GM03348 (cell line): Measurements from ENCODE around the gene SUPT20H.

Experiments used
- DNase-seq: peaks from one replicate; pipeline ENCODE4 v3.0.0; 2012; ENCODE audit warnings: low spot score

Gene SUPT20H

DNA sequence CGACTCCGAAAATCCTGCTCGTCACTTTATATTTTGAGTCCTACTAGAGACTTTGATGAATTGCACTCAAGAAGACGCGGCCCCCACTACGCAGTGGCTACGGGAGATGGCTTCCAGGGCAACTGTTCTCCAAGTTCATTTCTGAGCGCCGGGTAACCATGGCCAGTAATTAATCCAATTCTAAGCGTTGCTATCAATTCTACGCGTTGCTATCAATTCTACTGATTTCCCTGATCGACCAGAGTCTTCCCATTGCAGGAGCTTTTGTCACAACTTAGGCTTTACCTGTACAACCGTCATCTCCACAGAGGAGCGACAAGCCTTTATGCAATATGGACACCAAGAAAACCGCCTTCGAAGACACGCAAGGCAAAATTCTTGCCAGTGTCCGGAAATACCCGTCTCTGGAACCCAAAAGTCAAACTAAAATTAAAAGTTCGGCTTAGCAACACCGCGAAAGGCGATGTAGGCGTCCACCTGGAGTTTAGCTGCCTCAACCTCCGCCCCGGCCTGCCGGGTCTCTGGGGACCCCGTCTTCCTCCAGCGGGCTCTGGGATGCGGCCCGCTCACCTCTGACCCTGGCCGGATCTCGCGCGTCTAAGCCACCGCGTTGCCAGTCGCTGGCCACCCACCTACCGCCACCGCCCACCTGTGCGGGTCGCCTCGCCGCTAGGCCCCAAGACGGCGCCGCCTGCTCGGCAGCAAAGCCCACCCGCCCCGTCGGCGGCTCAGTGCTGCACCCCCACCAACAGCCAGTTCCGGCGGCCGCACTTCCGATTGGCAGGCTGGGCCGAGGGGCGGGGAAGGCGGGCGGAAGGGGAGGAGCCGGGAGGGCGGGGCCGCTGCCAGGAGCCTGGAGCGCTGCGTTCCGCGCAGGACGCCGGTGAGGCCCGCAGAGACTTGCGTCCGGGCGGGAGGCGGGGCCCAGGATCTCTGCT lies at the start of gene SUPT20H:
Gene SUPT20H (minus strand): TSS at position 779 of the 938 bp plus-strand sequence. CDS start 8,198 bp downstream, outside the sequence.
- peak; percentile 97 for DNase-seq

DNA sequence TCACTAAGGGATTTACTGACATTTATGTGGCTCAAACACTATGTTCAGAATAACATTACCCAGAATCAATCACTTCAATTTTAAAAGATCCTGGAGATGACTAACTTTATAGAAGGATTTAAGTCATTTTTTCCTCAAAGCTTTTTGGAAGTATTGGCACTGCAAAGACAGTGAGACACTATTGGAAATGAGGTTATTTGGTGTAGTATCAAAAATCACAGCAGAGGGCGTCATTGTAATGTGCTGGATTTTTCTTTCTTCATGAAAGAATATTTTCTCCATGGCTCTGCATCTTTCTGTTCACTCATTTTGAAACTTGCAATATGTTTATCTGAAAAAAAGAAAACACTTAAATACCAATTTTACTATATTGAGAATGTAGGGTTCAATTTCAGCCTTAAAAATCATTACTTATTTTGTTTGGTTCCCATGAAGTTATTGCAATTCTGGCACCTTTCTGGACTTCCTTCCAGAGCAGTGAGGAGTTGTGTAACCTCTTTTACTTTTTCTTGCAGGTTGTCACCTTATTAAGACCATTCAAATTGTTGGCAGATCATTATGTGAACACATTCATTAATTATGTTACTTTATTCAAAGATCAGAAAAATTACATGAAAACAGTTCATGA lies 49.7 kb upstream of the SUPT20H start:
- peak; percentile 47 for DNase-seq

DNA sequence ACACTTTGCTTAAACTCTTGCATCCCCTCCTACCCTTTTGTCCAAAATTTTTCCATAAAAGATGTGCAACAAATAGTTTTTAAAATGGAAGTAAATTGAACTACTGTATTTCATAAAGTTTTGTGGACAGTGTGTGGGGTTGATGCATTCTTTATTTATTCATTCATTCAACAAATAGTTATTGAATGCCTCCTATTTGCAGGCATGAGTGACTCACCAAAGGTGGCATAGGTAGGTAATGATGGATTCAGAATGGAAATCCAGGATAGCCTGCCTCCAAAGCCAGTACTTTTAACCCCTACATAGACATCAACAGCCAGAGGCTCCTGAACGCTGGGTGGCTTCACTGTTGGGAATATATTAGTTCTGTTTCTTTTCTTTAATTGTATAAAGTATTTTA lies 48.4 kb upstream of the SUPT20H start:
- no peak for DNase-seq

DNA sequence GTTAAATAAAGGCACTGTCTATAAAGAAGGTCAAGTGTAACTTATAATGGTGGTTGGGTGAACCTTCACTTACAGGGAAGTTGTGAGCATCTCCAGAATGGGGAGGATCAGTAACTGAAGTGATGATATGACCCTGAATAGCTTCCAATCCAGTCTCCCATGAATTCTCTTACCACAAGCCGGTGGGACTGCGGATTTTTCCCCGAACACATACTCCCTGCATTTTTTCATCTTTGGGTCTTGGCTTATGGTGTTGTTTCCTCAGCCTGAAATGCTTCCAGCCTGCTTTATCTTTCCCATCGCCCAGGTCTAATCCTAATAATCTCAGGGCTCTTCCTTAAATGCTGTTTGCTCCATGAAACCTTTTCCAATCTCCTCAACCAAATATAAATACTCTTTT lies 48.0 kb upstream of the SUPT20H start:
- DNase-seq, result no peak

DNA sequence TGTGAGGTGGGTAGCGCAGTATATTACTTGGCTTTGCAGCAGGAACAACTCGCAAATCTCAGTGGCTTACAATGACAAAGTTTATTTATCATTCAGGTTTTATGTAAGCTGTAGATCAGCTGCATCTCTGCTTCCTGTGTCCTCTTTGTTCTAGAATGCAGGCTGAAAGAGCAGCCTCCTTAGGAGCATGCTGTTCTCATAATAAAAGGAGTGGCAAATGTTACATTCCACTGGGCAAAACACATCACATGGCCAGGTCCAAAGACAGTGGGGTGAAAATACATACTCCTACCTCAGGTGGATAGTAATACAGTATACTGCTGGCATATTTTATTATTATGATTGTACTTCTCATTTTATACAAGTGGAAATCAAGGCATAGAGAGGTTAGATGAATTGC lies 47.2 kb upstream of the SUPT20H start:
- no peak for DNase-seq

DNA sequence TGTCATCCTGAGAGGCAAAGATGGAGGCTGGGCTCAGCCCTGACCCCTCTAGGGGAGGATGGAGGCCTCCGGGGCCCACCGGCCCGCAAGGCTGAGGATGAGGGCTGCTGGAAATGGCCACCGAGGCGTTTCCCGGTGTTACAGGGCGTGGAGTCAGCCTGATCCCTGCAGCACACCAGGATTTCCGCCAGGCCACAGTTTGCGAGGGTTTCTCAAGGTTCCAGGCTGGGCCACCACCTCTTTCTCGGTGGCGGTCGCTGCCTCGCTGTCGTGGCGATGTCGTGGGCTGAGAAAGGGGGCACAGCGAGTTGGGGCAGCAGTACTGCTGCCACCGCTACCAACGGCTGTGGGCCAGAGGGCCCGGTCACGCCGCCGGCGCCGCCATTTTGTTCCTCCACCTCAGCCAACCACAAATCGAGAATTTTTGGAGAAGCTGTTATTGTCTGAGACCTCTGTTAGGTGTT lies 45.8 kb upstream of the SUPT20H start, which contains the start of gene CSNK1A1L:
Gene CSNK1A1L (minus strand): TSS at position 414 of the 464 bp plus-strand sequence. CDS start 408 bp downstream, at position 6.
- DNase-seq, result no peak

DNA sequence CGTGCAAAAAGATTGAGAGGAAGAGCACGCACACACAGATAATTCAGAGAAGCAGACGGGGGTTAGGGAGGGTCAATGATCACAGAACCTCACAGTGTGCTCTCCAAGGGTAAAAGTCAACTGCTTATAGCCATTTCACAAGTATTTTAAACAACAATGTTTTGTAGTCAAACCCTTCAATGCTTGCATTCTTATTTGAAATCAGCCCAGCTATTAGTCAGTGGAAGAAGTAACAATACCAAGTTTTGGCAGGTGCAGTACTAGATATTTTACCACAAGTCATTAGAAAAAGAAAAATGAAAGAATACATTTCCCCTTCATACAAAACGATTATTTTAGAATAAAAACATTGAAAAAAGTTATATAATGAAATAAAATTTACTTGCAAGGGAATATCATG lies 43.4 kb upstream of the SUPT20H start:
- DNase-seq, result no peak

DNA sequence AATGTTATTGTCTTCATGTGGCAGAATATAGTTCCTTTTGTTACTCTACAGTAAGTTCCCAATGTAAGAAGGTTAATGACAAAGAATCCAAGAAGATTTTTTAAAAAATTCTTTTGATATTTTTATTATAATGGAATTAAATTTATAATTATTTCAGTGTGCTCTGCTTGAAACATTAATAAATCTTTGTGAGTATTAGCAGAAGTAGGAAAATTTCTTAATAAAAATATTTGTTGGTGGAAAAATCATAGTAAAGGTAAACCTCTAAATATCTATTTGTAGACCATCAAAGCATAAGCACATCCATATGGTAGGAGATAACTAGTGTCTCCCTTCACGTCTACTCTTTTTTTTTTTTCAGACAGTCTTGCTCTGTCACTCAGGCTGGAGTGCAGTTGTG lies 41.7 kb upstream of the SUPT20H start:
- no peak for DNase-seq

DNA sequence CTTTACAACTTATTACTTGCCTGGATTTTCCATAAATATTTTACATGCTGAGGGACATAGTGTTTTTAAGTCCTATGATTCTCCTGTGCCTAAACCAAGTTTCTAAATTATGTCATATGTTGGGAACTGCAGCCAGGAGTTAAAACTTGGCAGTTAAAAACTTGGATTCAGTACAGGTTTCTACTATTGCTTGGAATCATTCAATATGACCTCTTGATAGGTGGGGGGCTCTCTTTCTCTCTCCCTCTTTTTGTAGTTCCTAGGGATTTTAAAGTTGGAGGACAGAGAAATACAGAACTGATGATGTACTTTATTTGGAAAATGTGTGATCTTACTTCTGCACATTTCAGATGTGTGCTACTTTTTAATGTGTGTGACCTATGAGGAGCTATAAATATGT lies 41.2 kb upstream of the SUPT20H start:
- no peak for DNase-seq

DNA sequence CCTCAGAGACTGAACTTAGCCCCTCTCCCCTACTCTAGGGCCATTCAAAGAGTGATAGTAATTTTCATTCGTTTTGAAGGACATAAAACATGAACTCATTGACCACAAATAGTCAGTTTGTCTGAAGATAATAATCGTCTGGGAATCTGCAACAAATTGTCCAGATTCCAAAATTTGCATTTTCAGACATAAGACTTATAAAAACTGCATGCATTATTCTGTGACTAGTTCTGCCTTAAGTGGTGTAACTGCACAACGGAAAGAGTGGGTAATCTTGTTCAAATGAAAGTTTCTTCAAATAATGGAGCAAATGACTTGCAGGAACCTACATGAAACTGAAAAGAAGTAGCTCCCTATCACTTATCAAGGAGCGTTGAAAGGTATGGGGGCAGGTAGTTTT lies 37.6 kb upstream of the SUPT20H start:
- DNase-seq, result peak; percentile 11

DNA sequence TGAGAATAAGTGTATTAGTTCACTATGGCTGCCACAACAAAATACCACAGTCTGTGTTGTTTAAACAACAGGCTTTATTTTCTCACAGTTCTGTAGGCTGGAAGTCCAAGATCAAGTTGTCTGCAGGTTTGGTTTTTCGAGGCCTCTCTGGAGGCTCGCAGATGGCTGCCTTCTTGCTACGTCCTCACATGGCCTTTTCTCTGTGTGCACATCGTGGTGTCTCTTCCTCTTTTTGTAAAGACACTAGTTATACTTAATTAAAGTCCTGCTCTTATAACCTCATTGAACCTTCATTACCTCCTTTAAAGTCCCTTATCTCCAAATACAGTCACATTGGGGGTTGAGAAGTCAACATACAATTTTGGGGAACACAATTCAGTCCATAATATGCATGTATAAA lies 35.4 kb upstream of the SUPT20H start:
- no peak for DNase-seq

DNA sequence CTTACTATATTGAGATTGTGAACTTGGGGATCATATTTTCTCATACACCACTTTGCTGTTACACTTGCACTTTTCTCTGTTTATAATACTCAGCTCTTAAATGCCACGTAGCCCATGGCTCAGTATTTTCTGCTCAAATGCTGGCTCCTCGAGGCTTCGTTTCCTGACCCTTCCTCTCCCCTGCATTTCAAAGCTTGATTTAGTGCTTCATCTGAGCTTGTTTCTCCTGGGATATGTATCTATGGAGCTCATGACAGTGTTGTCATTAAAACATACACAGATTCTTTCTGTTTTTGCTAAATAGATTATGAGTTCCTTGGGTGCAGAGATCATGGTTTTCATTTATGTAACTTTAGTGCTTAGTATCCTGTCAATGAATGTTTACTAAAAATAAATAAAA lies 34.6 kb upstream of the SUPT20H start:
- DNase-seq, result no peak

DNA sequence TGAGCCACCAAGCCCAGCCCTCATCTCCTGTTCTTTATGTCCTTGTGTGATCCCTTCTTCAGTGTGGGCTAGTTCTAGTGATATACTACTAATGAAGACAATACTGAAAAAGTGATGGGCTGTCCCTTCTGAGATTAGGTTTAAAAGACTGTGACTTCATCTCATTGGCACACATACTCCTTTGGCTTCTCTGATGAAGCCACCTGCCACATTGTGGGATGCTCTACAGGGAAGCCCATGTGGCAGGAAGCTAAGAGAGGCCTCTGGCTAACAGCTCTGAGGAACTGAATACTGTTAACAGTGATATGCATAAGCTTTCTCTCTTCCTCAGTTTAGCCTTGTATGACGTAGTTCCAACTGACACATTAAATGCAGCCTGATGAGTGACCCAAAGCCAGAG lies 32.3 kb upstream of the SUPT20H start:
- no peak for DNase-seq

DNA sequence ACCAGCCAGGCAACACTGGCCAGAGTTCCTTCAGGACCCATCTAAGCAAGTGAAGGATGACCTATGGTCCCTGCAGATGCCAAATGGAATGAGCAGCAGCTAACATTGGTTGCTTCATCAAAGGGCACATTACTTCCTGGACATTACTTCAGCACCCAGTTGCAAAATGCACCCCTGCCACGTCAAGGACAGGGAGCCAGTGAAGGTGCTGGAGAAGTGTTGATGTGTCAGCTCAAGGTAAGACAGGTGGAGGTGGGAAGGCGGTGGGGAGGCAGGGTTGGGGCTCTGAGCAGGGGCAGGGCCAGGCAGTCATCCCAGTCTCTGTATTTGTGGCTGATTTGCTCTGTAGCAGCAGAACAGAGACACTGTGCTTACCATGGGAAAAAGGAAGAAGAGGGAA lies 31.4 kb upstream of the SUPT20H start:
- no peak for DNase-seq

DNA sequence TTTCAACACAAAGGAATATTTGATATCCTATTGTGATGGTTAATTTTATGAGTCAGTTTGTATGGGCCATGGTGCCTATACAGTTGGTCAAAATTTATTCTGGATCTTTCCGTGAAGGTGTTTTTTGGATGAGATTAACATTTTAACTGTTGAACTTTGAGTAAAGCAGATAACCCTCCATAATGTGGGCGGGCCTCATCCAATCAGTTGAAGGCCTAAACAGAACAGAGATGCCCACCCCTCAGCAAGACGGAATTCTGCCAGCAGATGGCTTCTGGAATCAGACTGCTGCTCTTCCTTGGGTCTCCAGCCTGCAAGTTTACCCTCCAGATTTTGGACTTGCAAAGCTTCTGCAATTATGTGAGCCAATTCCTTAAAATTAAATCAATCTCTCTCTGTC lies 30.0 kb upstream of the SUPT20H start:
- DNase-seq, result no peak

DNA sequence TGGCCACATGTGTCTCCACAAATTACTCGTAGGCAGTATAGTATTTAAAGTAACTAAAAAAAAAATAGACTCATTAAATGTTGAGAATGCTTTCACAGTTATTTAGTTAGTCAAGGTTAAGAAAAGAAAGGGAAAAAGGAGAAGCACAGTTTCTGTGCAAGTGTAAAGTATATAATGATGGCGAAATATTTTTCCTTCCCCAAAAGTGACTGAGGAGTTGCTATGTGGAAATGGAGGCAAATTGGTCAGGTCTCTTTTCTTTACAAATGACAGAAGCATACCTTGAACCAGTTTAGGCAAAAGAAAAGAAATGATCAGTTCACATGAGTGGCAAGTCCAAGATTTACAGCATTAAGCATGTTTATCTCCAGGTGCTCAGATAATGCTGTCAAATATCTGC lies 28.0 kb upstream of the SUPT20H start:
- DNase-seq, result no peak

DNA sequence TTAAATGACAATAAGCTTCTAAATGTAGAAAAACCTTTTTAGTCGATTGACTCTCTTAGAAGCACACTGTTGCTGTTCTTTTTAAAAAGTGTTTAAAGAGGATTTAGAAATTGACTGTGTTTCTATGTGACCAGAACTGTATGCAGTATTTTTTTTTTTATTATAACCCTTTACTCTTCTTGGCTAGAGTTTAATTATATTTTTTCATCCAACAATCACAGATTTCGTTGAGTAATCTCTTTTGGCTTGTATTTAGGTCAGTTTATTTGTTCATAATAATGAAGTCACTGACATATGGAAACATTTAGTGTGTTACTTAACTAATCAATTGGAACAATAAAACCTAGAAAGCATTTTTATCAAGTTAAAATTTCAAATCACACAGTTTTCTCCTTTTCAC lies 26.1 kb upstream of the SUPT20H start:
- peak; percentile 14 for DNase-seq

DNA sequence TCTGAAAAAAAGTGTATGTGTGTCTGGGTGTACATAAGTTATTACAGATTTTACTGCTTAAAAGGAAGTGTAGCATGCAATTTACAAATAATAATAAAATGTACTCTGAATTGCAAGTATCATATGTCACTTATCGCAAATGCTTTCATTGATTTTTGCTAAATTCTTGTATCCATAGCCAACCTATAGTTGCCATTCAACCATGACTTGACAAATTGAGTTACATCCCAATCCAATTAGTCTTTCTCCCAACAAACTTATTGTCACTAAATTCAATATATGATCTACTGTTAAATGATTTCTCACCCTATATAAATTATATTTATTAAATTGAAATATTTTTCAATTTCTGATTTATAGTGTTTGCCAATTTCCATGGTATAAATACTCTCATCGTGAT lies 17.3 kb upstream of the SUPT20H start:
- no peak for DNase-seq

DNA sequence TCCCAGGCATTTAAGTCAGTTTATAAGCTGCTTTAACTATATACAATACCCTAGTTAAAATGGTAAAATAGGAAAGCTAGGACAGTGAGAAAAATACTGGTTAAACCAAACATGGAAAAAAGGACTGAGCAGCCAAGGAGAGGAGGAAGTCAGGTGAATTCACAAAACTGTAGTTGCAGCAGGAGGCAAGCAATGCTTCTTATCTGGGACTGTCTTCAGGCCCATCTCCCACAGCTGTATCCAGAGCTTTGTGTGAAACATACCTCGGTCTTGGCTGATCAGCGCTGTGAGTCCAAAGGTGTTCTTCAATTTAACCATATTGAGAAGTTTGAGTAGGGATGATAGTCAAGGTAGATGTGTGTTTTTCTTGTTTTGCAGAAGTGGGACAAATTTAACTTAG lies 15.7 kb upstream of the SUPT20H start:
- DNase-seq, result no peak

DNA sequence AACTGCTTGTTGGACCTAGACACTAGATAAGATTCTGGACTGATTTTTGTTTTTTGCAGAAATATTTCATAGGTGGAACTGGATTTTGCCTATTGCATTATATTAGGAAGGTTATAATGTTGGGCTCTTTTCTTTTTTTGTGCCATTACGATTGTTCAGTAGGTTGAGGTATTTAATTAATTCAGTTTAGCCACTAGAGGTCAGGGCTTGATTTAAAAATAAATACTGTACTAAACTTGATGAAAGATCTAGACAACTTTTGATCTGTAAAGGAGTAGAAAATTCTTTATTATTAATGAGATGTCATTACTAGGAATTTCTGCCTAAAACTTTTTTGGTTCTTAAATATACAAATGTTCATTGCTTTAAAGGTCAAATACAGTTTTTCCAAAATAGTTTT lies 15.2 kb upstream of the SUPT20H start:
- peak; percentile 50 for DNase-seq

DNA sequence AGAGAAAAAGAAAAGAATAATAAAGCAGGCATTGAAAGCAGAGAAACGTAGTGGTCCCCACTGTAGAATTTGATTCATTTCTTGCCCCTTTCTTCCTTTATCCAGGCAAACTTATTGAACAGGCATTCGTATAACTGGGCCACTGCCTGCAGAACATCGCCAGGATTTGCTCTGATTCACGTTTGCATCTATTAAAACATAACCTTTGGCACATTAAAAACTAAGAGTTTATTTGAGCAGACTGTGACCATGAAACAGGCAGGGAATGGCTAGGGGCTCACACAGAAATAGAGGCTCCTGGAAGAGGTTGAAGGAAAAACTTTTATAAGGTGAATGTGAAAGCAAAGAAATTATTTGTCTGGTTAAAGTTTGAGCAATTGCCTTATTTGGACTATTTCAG lies 12.5 kb upstream of the SUPT20H start:
- no peak for DNase-seq

DNA sequence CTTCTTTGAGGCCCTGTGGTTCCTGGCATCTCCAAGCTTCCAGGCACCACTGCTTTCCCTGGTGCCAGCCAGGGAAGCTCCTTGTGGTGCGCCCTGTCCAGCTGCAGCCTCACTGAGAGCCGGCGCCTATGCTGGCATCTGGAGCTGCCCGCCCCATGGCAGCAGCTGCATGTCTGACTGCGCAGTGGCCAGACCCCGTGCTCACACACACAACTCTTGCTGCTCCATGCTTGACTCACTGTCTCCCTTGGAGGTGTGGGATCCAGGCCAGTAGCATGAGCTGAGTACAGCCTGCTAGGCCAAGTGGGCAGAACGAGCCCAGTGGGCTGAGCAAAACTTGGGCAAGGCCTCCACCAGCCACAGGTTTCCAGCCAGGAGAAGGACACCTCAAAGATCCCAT lies 11.5 kb upstream of the SUPT20H start:
- no peak for DNase-seq

DNA sequence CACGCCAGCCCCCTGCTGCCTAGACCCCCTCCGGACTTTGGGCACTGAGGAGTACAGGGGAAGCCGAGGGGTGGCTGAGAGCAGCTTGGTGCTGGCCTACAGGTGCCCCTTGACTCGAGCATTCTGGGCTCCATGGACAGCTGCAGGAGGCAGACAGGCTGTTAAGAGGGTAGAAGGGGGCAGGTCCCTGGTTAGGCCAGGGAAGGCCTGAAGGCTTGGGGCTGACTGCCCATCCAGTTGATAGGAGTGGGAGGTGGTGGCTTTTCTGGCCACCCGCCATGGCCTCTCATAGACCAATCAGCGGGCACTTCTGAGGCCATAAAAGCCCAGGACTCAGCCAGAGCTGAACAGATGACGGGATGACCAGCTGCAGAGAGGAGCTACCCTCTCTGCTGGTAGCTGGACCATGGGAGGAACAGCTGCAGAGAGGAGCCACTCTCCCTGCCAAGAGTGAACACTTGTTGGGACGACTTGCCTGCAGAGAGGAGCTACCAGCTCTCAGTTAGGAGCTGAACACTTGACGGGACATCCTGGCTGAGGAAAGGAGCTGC lies 10.7 kb upstream of the SUPT20H start:
- DNase-seq, result no peak
